ENCODE measurements around the gene HYAL2.

HYAL2 gene

DNA sequence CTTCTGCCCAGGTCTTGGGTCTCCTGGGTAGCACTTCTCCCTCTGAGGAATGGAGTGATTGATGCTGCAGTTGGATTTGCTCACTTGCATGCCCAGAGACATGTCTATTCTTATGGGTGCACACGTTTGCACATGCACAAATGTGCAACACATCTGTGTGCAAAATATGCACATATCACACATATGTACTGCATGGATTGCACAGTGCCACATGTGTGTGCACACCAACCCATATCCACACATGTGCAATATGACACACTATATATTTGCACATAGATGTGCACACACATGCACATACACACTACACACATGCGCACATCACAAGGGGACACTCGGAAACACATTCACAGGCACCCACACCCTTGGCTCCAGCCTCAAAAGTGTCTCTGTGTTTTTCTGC, 54.3 kb downstream of the HYAL2 start:
- TF ChIP-seq, protein P1, sequence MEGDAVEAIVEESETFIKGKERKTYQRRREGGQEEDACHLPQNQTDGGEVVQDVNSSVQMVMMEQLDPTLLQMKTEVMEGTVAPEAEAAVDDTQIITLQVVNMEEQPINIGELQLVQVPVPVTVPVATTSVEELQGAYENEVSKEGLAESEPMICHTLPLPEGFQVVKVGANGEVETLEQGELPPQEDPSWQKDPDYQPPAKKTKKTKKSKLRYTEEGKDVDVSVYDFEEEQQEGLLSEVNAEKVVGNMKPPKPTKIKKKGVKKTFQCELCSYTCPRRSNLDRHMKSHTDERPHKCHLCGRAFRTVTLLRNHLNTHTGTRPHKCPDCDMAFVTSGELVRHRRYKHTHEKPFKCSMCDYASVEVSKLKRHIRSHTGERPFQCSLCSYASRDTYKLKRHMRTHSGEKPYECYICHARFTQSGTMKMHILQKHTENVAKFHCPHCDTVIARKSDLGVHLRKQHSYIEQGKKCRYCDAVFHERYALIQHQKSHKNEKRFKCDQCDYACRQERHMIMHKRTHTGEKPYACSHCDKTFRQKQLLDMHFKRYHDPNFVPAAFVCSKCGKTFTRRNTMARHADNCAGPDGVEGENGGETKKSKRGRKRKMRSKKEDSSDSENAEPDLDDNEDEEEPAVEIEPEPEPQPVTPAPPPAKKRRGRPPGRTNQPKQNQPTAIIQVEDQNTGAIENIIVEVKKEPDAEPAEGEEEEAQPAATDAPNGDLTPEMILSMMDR (IDR thresholded peaks at IDR 0.05), result no peak
- Histone ChIP-seq H3K27me3 (no peaks in the 10 kb centered on the region), H3K9me3 (no peaks in the 10 kb centered on the region), H3K27ac (peak overlapping the region; percentile 96 to 98), H3K4me3 (peak overlapping the region; percentile 40 to 66), H3K36me3 (no peaks in the 10 kb centered on the region), H3K4me1 (peaks cover 8 to 88% (median 75%) of the 10 kb centered on the region in 4 donors)
- intact Hi-C loops (cut with DNase I; ENCODE audit: low total_unique reads), result no loop called here
- no peak for DNase-seq

All from tibial artery (tissue), 4 donors.